K562 (cell line): ENCODE measurements around the gene PTPRR. TPM values are rescaled to one million over a fixed set of nuclear protein-coding genes. Genes with fewer than 3 reads are reported as not detected.

Experiments
- ATAC-seq: fragments of 200-7000 bp; cut with Tn5 transposase; 3 replicates; pipeline ENCODE4 v1.9.1; 2020; ENCODE audit warnings: moderate library complexity
- BruUV-seq: library from RNA; stranded (reverse); fragments of 400-500 nt; replicated peaks from 2 replicates; lab custom pipeline; 2021; lab: Mats Ljungman, UMichigan
- CTCF ChIA-PET: fragments of 300-600 bp; formaldehyde crosslinking; extraction: SDS; loops from one replicate; lab custom pipeline; 2021; ENCODE audit warnings: low intra/inter-chr PET ratio; lab: Yijun Ruan, JAX
- POLR2A ChIA-PET: fragments of 300-600, 350-650 bp; sonication (Branson Sonifier 250); formaldehyde crosslinking; extraction: SDS; loops from one replicate; lab custom pipeline; 2021; ENCODE audit warnings: antibody characterized with exemption, inconsistent platforms; lab: Yijun Ruan, JAX
- DNase-seq, 4 experiments: peaks; one replicate each; pipeline versions ENCODE4 v3.0.0 to v3.0.0-alpha.2; 2011 to 2018; ENCODE audit warnings: low spot score in 3 of 4, mixed read lengths in 3 of 4; ENCODE audit errors: extremely low read depth in 1 of 4
- FAIRE-seq: peaks from 2 replicates; lab custom pipeline; 2011; peaks lifted over from hg19 to GRCh38; lab: Jason Lieb, UNC
- H2AFZ ChIP-seq: 2 replicates; pipeline ENCODE4 v1.6.0; 2011; ENCODE audit warnings: low read depth, low read length, control low read depth, inconsistent platforms
- H3K27ac ChIP-seq: fragments of 200-600 bp; 3 replicates; pipeline ENCODE4 v1.8.0; 2011; ENCODE audit warnings: low read depth, mild to moderate bottlenecking, control low read depth, inconsistent platforms, low read length, moderate library complexity, mixed read lengths; ENCODE audit errors: extremely low read depth
- H3K27me3 ChIP-seq, 2 experiments: fragments of 300-600 bp in 1 of 2; 2 replicates in 1 of 2; 3 replicates in 1 of 2; pipeline versions ENCODE4 v1.6.0 to v1.8.0; 2011; ENCODE audit warnings: inconsistent platforms in 2 of 2, low read length in 2 of 2, mild to moderate bottlenecking in 1 of 2, mixed read lengths in 1 of 2, moderate library complexity in 1 of 2; ENCODE audit not compliant: control insufficient read depth in 2 of 2, insufficient read depth in 2 of 2
- H3K36me3 ChIP-seq: fragments of 300-600 bp; 3 replicates; pipeline ENCODE4 v1.8.0; 2011; ENCODE audit warnings: mild to moderate bottlenecking, low read length, inconsistent platforms; ENCODE audit not compliant: control insufficient read depth, insufficient read depth
- H3K4me1 ChIP-seq, 2 experiments: fragments of 200-600 bp in 1 of 2; replicated peaks in 1 of 2; 2 replicates in 1 of 2; 3 replicates in 1 of 2; pipeline versions ENCODE4 v1.5.1 to v1.8.0; 2011; ENCODE audit warnings: inconsistent platforms in 2 of 2, low read length in 2 of 2, mild to moderate bottlenecking in 1 of 2, mixed read lengths in 1 of 2, moderate library complexity in 1 of 2; ENCODE audit not compliant: control insufficient read depth in 2 of 2, insufficient read depth in 2 of 2
- H3K4me2 ChIP-seq: 2 replicates; pipeline ENCODE4 v1.6.1; 2011; ENCODE audit warnings: low read length, control low read depth, inconsistent platforms, mixed read lengths; ENCODE audit not compliant: insufficient read depth
- H3K4me3 ChIP-seq: fragments of 200-600 bp; sonication (generic), shearing (Covaris generic); 2 replicates; pipeline ENCODE4 v1.5.1; 2016; ENCODE audit warnings: control low read depth, inconsistent platforms
- H3K79me2 ChIP-seq: fragments of 200-600 bp; 3 replicates; pipeline ENCODE4 v1.8.0; 2011; ENCODE audit warnings: low read length, inconsistent platforms; ENCODE audit not compliant: control insufficient read depth, insufficient read depth
- H3K9ac ChIP-seq, 2 experiments: 2 replicates each; pipeline versions ENCODE4 v1.6.0 to v1.6.1; 2011; ENCODE audit warnings: low read depth in 2 of 2, low read length in 2 of 2, control low read depth in 1 of 2, inconsistent platforms in 1 of 2, mild to moderate bottlenecking in 1 of 2, mixed read lengths in 1 of 2; ENCODE audit not compliant: insufficient read depth in 1 of 2
- H3K9me1 ChIP-seq: one replicate; pipeline ENCODE4 v1.6.0; 2011; ENCODE audit warnings: inconsistent platforms, mild to moderate bottlenecking, low read length, moderate library complexity; ENCODE audit not compliant: control insufficient read depth, insufficient read depth
- H3K9me3 ChIP-seq: replicated peaks from 2 replicates; pipeline ENCODE4 v1.5.1; 2011; ENCODE audit warnings: low read depth, low read length, inconsistent platforms; ENCODE audit not compliant: control insufficient read depth, insufficient read depth
- H4K20me1 ChIP-seq: replicated peaks from 2 replicates; pipeline ENCODE4 v1.6.1; 2011; ENCODE audit warnings: low read length, inconsistent platforms, mixed read lengths; ENCODE audit not compliant: control insufficient read depth, insufficient read depth
- REST ChIP-seq, 2 experiments: fragments of 450-650 bp; formaldehyde crosslinking in 1 of 2; IDR thresholded peaks; 2 replicates each; pipeline versions ENCODE4 v1.4.0 to v1.6.1; 2014 to 2020; ENCODE audit warnings: mild to moderate bottlenecking in 2 of 2, borderline replicate concordance in 1 of 2, low read depth in 1 of 2
- ZNF384 ChIP-seq: IDR thresholded peaks from 2 replicates; pipeline ENCODE4 v1.6.1; 2012; ENCODE audit warnings: low read depth, low read length, improper control_type of control experiment
- WGBS: fragments of 100-300 bp; shearing (Covaris generic); methylation state at CpG from one replicate; pipeline ENCODE4 v1.1.6; 2016; ENCODE audit warnings: low coverage, mixed read lengths; ENCODE audit not compliant: insufficient coverage; ENCODE audit errors: missing lambda C conversion rate; 5-methylcytosine and 5-hydroxymethylcytosine counted together
- in situ Hi-C: fragments of 300-500 bp; cut with MboI; formaldehyde crosslinking; loops from 4 replicates; pipeline ENCODE4 v1.15.0; 2018; ENCODE audit warnings: inconsistent platforms, mixed read lengths
- intact Hi-C: fragments of 100-400 bp; cut with micrococcal nuclease; formaldehyde crosslinking; loops from 2 replicates; pipeline ENCODE4 v1.14.2; 2022
- polyA plus RNA-seq, 8 experiments: library from polyadenylated mRNA; depleted of rRNA in 4 of 8; stranded (reverse) in 5 of 8; unstranded in 3 of 8; fragments of >200 nt; fragmentation: Nextera tagmentation in 2 of 8; fragmentation: Illumina TruSeq in 1 of 8; extraction: Ambion mirVana in 2 of 8; extraction: Trizol in 1 of 8; gene quantifications; 2 replicates each; pipeline versions ENCODE4 v1.2.1 to v1.2.3, GENCODE V29; 2011 to 2014; ENCODE audit warnings: inconsistent platforms in 1 of 8, missing spikeins in 1 of 8
- total RNA-seq, 7 experiments: library from RNA; depleted of rRNA in 6 of 7; stranded (reverse); fragments of >200 nt in 6 of 7; fragmentation: Illumina TruSeq in 2 of 7; extraction: Trizol in 2 of 7; gene quantifications; 2 replicates each; pipeline versions ENCODE4 v1.2.1 to v1.2.3, GENCODE V29; 2011 to 2021; ENCODE audit warnings: low replicate concordance in 1 of 7
- TF ChIP-seq, protein P1 (sequence below): fragments of 450-650 bp; IDR thresholded peaks from 2 replicates; pipeline ENCODE4 v1.6.1; 2016; ENCODE audit warnings: mild to moderate bottlenecking

The PTPRR gene
- total and polyA plus RNA-seq, 9 of the 15 experiments (the other 6 are each of a cell fraction or from before 2014, with no cell fraction given): 6.6 to 41.7 (median 12.3) TPM

DNA sequence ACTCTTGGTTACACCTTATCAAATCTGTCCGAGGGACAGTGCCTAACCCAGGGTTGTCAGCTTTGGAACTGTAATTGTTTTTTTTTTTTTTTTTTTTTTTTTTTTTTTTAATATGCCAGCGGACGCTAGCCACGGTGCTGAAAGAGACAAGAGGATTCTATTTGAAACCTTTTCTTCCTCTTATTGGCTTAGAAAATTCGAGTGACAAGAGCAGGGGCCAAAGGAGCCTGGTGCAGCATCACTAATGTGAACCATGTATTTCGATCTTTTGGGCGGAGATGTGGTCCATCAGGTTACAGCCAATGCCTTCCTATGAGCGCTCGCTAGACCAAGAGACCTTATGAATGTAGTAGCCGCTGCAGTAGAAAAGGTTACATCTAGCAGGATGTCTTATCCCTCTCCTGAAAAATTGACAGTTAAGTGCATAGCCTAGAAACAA lies 922 bp downstream of the PTPRR start:
- peaks cover 0 to 16% of the 10 kb centered on the region in 2 experiments; a peak in 2 of 5 replicates for H3K27me3 ChIP-seq
- H3K9me1 ChIP-seq: no peaks in the 10 kb centered on the region
- WGBS: 6% methylated on average over 9 of the region's 10 CpGs
- H4K20me1 ChIP-seq: no peaks in the 10 kb centered on the region
- no peak overlapping the region for H3K4me3 ChIP-seq
- ChIA-PET CTCF (no interaction called here), POLR2A (no interaction called here)
- no peak overlapping the region for H3K4me2 ChIP-seq
- no peaks in the 10 kb centered on the region for H3K36me3 ChIP-seq
- TF ChIP-seq REST (IDR thresholded peaks at IDR 0.05; ENCODE audit: borderline replicate concordance) (peak; percentile 82), REST (CRISPR knock-in tag; IDR thresholded peaks at IDR 0.05; ENCODE audit: low read depth) (no peak), ZNF384 (peak; percentile 77)
- TF ChIP-seq, protein P1, sequence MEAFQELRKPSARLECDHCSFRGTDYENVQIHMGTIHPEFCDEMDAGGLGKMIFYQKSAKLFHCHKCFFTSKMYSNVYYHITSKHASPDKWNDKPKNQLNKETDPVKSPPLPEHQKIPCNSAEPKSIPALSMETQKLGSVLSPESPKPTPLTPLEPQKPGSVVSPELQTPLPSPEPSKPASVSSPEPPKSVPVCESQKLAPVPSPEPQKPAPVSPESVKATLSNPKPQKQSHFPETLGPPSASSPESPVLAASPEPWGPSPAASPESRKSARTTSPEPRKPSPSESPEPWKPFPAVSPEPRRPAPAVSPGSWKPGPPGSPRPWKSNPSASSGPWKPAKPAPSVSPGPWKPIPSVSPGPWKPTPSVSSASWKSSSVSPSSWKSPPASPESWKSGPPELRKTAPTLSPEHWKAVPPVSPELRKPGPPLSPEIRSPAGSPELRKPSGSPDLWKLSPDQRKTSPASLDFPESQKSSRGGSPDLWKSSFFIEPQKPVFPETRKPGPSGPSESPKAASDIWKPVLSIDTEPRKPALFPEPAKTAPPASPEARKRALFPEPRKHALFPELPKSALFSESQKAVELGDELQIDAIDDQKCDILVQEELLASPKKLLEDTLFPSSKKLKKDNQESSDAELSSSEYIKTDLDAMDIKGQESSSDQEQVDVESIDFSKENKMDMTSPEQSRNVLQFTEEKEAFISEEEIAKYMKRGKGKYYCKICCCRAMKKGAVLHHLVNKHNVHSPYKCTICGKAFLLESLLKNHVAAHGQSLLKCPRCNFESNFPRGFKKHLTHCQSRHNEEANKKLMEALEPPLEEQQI: no peak
- H3K9me3 ChIP-seq: no peaks in the 10 kb centered on the region
- no peak overlapping the region for H3K27ac ChIP-seq
- no peak for ATAC-seq
- no peaks in the 10 kb centered on the region for H3K4me1 ChIP-seq
- BruUV-seq: no TSS peak
- intact Hi-C loops: no loop called here
- DNase-seq: peak in 1 of 4 experiments; percentile 4
- no peak for FAIRE-seq
- in situ Hi-C loops: no loop called here
- H3K9ac ChIP-seq: no peak overlapping the region
- no peak overlapping the region for H2AFZ ChIP-seq
- no peaks in the 10 kb centered on the region for H3K79me2 ChIP-seq
